H1 (cell line): ENCODE results near the gene ZC3H7B. TPM values are rescaled to one million over a fixed set of nuclear protein-coding genes. Genes with fewer than 3 reads are reported as not detected.

Experiments
- CBX5 ChIP-seq: fragments of 300-800, 300-1000 bp; sonication (generic); IDR thresholded peaks from 2 replicates; pipeline ENCODE4 v1.7.1; 2016; ENCODE audit warnings: antibody characterized with exemption, low read length, low read depth
- CTBP2 ChIP-seq: IDR thresholded peaks from 2 replicates; pipeline ENCODE4 v1.7.0; 2011; ENCODE audit warnings: borderline replicate concordance, mild to moderate bottlenecking, moderate library complexity, mixed read lengths, low read length; ENCODE audit not compliant: insufficient read depth, insufficient read length
- KDM4A ChIP-seq: IDR thresholded peaks from one replicate; pipeline ENCODE4 v1.7.1; 2012; ENCODE audit warnings: low read depth, mild to moderate bottlenecking, moderate library complexity, low read length, inconsistent platforms; ENCODE audit not compliant: severe bottlenecking
- SAP30 ChIP-seq: fragments of 300-600 bp; sonication (generic); IDR thresholded peaks from 2 replicates; pipeline ENCODE4 v1.7.1; 2012; ENCODE audit warnings: low read length, moderate library complexity, mild to moderate bottlenecking, inconsistent platforms; ENCODE audit not compliant: insufficient read depth, insufficient replicate concordance
- SP4 ChIP-seq: IDR thresholded peaks from 2 replicates; pipeline ENCODE4 v1.6.1; 2012; ENCODE audit warnings: low read length, inconsistent platforms
- SRF ChIP-seq: IDR thresholded peaks from 2 replicates; pipeline ENCODE4 v1.6.1; 2011; ENCODE audit warnings: mild to moderate bottlenecking, low read depth, low read length, moderate library complexity
- polyA plus RNA-seq, 7 experiments: library from polyadenylated mRNA; depleted of rRNA in 3 of 7; stranded (reverse) in 5 of 7; unstranded in 2 of 7; fragments of >200 nt in 5 of 7; fragments of 200-250 nt in 2 of 7; gene quantifications; 1 replicate in 5 of 7; 2 replicates in 1 of 7; 4 replicates in 1 of 7; pipeline versions ENCODE4 v1.2.1 to v1.2.3, GENCODE V29; 2011 to 2013; ENCODE audit warnings: missing spikeins in 2 of 7, mixed read lengths in 2 of 7
- total RNA-seq: library from RNA; stranded (reverse); fragmentation: NEBNext Ultra II Directional; extraction: Animal tissue kit (Norgen Biotek cat#: 25700); gene quantifications from 2 replicates; pipeline ENCODE4 v1.2.1, GENCODE V29; 2021
- TF ChIP-seq, protein P1 (sequence below): fragments of 300-600 bp; sonication (generic); IDR thresholded peaks from 2 replicates; pipeline ENCODE4 v1.7.1; 2012; ENCODE audit warnings: low read length, moderate library complexity, mild to moderate bottlenecking, inconsistent platforms; ENCODE audit not compliant: insufficient replicate concordance

ZC3H7B gene
- total and polyA plus RNA-seq, 2 of the 8 experiments (the other 6 are each of a cell fraction or from before 2014, with no cell fraction given), result 35.5 to 78.6 TPM

DNA sequence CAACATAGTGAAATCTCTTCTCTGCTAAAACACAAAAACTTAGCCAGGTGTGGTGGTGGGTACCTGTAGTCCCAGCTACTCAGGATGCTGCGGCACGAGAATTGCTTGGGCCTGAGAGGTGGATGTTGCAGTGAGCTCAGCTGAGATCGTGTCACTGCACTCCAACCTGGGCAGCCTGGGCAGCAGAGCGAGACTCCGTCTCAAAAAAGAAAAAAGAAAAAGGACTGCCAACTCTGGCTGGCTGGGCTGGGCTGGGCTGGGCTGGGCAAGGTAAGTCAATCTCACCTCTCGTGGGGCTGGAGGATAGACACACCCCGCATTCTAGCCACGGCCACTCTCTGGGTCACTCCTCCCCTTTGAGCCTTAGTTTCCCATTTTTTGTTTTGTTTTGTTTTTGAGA is 107.3 kb downstream of the ZC3H7B start (continued):
- TF ChIP-seq SAP30, result no peak
- TF ChIP-seq CTBP2, result no peak
- TF ChIP-seq SP4, result no peak
- TF ChIP-seq, protein P1, sequence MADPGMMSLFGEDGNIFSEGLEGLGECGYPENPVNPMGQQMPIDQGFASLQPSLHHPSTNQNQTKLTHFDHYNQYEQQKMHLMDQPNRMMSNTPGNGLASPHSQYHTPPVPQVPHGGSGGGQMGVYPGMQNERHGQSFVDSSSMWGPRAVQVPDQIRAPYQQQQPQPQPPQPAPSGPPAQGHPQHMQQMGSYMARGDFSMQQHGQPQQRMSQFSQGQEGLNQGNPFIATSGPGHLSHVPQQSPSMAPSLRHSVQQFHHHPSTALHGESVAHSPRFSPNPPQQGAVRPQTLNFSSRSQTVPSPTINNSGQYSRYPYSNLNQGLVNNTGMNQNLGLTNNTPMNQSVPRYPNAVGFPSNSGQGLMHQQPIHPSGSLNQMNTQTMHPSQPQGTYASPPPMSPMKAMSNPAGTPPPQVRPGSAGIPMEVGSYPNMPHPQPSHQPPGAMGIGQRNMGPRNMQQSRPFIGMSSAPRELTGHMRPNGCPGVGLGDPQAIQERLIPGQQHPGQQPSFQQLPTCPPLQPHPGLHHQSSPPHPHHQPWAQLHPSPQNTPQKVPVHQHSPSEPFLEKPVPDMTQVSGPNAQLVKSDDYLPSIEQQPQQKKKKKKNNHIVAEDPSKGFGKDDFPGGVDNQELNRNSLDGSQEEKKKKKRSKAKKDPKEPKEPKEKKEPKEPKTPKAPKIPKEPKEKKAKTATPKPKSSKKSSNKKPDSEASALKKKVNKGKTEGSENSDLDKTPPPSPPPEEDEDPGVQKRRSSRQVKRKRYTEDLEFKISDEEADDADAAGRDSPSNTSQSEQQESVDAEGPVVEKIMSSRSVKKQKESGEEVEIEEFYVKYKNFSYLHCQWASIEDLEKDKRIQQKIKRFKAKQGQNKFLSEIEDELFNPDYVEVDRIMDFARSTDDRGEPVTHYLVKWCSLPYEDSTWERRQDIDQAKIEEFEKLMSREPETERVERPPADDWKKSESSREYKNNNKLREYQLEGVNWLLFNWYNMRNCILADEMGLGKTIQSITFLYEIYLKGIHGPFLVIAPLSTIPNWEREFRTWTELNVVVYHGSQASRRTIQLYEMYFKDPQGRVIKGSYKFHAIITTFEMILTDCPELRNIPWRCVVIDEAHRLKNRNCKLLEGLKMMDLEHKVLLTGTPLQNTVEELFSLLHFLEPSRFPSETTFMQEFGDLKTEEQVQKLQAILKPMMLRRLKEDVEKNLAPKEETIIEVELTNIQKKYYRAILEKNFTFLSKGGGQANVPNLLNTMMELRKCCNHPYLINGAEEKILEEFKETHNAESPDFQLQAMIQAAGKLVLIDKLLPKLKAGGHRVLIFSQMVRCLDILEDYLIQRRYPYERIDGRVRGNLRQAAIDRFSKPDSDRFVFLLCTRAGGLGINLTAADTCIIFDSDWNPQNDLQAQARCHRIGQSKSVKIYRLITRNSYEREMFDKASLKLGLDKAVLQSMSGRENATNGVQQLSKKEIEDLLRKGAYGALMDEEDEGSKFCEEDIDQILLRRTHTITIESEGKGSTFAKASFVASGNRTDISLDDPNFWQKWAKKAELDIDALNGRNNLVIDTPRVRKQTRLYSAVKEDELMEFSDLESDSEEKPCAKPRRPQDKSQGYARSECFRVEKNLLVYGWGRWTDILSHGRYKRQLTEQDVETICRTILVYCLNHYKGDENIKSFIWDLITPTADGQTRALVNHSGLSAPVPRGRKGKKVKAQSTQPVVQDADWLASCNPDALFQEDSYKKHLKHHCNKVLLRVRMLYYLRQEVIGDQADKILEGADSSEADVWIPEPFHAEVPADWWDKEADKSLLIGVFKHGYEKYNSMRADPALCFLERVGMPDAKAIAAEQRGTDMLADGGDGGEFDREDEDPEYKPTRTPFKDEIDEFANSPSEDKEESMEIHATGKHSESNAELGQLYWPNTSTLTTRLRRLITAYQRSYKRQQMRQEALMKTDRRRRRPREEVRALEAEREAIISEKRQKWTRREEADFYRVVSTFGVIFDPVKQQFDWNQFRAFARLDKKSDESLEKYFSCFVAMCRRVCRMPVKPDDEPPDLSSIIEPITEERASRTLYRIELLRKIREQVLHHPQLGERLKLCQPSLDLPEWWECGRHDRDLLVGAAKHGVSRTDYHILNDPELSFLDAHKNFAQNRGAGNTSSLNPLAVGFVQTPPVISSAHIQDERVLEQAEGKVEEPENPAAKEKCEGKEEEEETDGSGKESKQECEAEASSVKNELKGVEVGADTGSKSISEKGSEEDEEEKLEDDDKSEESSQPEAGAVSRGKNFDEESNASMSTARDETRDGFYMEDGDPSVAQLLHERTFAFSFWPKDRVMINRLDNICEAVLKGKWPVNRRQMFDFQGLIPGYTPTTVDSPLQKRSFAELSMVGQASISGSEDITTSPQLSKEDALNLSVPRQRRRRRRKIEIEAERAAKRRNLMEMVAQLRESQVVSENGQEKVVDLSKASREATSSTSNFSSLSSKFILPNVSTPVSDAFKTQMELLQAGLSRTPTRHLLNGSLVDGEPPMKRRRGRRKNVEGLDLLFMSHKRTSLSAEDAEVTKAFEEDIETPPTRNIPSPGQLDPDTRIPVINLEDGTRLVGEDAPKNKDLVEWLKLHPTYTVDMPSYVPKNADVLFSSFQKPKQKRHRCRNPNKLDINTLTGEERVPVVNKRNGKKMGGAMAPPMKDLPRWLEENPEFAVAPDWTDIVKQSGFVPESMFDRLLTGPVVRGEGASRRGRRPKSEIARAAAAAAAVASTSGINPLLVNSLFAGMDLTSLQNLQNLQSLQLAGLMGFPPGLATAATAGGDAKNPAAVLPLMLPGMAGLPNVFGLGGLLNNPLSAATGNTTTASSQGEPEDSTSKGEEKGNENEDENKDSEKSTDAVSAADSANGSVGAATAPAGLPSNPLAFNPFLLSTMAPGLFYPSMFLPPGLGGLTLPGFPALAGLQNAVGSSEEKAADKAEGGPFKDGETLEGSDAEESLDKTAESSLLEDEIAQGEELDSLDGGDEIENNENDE, result no peak
- TF ChIP-seq SRF, result no peak
- no peak for TF ChIP-seq CBX5
- no peak for TF ChIP-seq KDM4A
